Ovary (tissue), 9 donors: ENCODE data around the gene UROC1. TPM values are rescaled to one million over a fixed set of nuclear protein-coding genes. Genes with fewer than 3 reads are reported as not detected.

Source experiments
- DNase-seq, 5 donors: peaks; one replicate each; pipeline ENCODE4 v3.0.0-alpha.2; 2019 to 2020
- H3K27ac ChIP-seq, 2 donors: fragments of 200-600 bp; one replicate each; pipeline versions ENCODE4 v1.5.1 to v1.8.0; 2019 to 2022
- H3K27me3 ChIP-seq: fragments of 200-600 bp; one replicate; pipeline ENCODE4 v1.8.0; 2022
- H3K36me3 ChIP-seq: fragments of 200-600 bp; sonication (generic); one replicate; pipeline ENCODE4 v1.5.1; 2019
- H3K4me1 ChIP-seq: one replicate; pipeline ENCODE4 v1.8.1; 2013; ENCODE audit warnings: mild to moderate bottlenecking, moderate library complexity; ENCODE audit not compliant: insufficient read depth
- H3K4me3 ChIP-seq: fragments of 200-600 bp; sonication (generic); one replicate; pipeline ENCODE4 v1.5.1; 2017
- H3K9me3 ChIP-seq, 2 donors: fragments of 200-600 bp in 1 of 2; sonication (generic) in 1 of 2; one replicate each; pipeline versions ENCODE4 v1.5.1 to v1.8.1; 2013 to 2019; ENCODE audit warnings: mild to moderate bottlenecking in 1 of 2, moderate library complexity in 1 of 2
- CTCF ChIP-seq, 3 donors: fragments of 450-650 bp in 2 of 3; fragments of 200-600 bp in 1 of 3; IDR thresholded peaks; one replicate each; pipeline versions ENCODE4 v1.5.1 to v1.8.0; 2016 to 2022; ENCODE audit warnings: antibody characterized with exemption in 3 of 3, mild to moderate bottlenecking in 1 of 3
- EP300 ChIP-seq: sonication (generic); formaldehyde crosslinking; IDR thresholded peaks from one replicate; pipeline ENCODE4 v1.6.1; 2017; ENCODE audit warnings: antibody characterized with exemption
- POLR2A ChIP-seq: fragments of 450-650 bp; IDR thresholded peaks from one replicate; pipeline ENCODE4 v1.6.1; 2017; ENCODE audit warnings: antibody characterized with exemption, mild to moderate bottlenecking, moderate library complexity
- WGBS, 3 donors: extraction: QIAGEN DNeasy Blood & Tissue Kit in 1 of 3; methylation state at CpG; one replicate each; pipeline versions ENCODE4 v1.1.5 to v1.1.7; 2013 to 2017; 5-methylcytosine and 5-hydroxymethylcytosine counted together
- intact Hi-C, 4 donors: fragments of 100-400 bp; cut with DNase I; formaldehyde crosslinking; loops; one replicate each; pipeline versions ENCODE4 v1.11.0 to v1.15.1; 2022 to 2023
- polyA plus RNA-seq, 2 donors: library from polyadenylated mRNA; stranded (reverse); fragments of 200-250 nt in 1 of 2; fragments of 350-450 nt in 1 of 2; fragmentation: Illumina TruSeq in 1 of 2; extraction: RNeasy Lipid Tissue Mini Kit (QIAGEN cat#74804) in 1 of 2; gene quantifications; one replicate each; pipeline ENCODE4 v1.2.3, GENCODE V29; 2013 to 2014
- total RNA-seq, 7 donors: library from RNA; depleted of rRNA in 2 of 7; stranded (reverse); fragments of >200 nt in 2 of 7; fragmentation: NEBNext Ultra II Directional in 3 of 7; extraction: Animal tissue kit (Norgen Biotek cat#: 25700) in 3 of 7; gene quantifications; one replicate each; pipeline versions ENCODE4 v1.1.0 to v1.2.4, GENCODE V29; 2016 to 2023
- donor health status: DM: no; HTN: no; CAD: no; lungs with moderate emphysema.
- donor health status: DM: no; HTN: no; CAD: no.
- donor health status: Bipolar disorder and iron deficiency.
- donor health status: DM: yes; HTN: yes; CAD: no.
- donor health status: DM: no; HTN: no; CAD: no.
- donor health status: DM: yes; HTN: yes; CAD: no.

UROC1 gene
- total and polyA plus RNA-seq, 9 donors: 0.06 to 0.32 (median 0.12) TPM; not detected in 4

DNA sequence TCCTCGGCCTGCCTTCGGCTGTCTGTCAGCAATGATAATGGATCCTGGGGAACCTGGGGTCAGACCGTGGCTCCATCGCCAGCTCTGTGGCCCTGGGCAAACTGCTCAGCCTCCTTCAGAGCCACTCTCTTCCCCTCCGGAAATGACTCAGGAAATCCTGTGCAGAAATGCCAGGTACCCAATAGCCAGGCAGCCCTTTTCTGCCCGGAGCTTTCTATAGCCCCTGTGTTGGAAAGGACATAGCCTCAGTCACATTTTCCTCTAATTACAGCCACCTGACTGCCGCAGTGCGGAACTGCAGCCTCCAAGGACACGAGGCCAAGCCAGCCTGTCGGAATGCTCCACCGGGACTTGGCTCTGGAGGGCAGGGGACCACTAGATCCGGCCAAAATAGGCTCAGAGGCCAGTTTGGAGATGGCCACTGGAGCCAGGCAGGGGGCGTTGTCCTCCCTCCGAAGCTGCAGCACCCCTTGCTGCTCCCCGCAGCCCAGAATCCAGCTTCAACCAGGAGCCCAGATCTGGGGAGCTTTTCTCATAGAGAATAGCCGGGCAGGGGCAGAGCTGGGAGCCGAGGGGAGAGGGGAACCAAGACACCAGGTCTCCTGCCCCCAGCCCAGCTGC lies 30.3 kb downstream of the UROC1 start:
- intact Hi-C loops: no loop called here
- H3K27me3 ChIP-seq: no peaks in the 10 kb centered on the region
- H3K36me3 ChIP-seq: no peaks in the 10 kb centered on the region
- no peak for TF ChIP-seq EP300
- TF ChIP-seq CTCF (IDR thresholded peaks at IDR 0.05): no peak
- TF ChIP-seq POLR2A: no peak
- WGBS, 3 donors: 55 to 60% (median 56%) methylated on average over 14 to 17 of the region's 17 CpGs
- no peak overlapping the region for H3K27ac ChIP-seq
- H3K4me1 ChIP-seq: no peaks in the 10 kb centered on the region
- DNase-seq: no peak
- no peaks in the 10 kb centered on the region for H3K9me3 ChIP-seq
- no peak overlapping the region for H3K4me3 ChIP-seq

DNA sequence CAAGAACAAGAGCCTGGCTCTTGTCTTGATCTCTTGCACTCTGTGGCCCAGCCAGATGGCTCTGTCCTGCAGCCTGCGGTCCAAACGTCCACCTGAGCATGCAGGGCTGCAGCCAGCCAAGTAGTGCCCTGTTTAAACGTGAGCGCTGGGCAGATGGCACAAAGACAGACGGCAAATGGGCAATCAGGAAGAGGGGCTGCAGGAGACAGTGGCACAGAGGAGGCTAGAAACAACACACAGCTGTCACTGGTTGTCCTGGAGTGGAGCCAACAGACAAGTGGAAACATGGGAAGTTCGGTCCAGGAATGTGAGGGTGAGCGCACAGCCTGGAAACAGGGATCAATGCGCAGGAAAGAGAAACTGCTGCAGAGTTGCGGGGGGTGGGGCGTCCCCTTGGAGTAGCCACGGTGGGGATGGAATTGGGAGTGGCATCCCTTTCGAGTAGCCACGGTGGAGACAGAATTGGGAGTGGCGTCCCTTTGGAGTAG lies 31.2 kb downstream of the UROC1 start:
- no peaks in the 10 kb centered on the region for H3K36me3 ChIP-seq
- no peak overlapping the region for H3K4me3 ChIP-seq
- no peaks in the 10 kb centered on the region for H3K4me1 ChIP-seq
- no peak for DNase-seq
- TF ChIP-seq POLR2A (no peak), CTCF (IDR thresholded peaks at IDR 0.05) (no peak), EP300 (no peak)
- H3K27ac ChIP-seq: no peak overlapping the region
- no peaks in the 10 kb centered on the region for H3K27me3 ChIP-seq
- intact Hi-C loops: no loop called here
- no peaks in the 10 kb centered on the region for H3K9me3 ChIP-seq
- 78 to 83% (median 81%) methylated on average over 14 of the region's 14 CpGs for WGBS, 3 donors

- TF ChIP-seq EP300 (no peak), POLR2A (no peak), CTCF (IDR thresholded peaks at IDR 0.05) (no peak)
- DNase-seq: no peak
- Histone ChIP-seq H3K4me3 (no peak overlapping the region), H3K9me3 (no peaks in the 10 kb centered on the region), H3K27ac (no peak overlapping the region), H3K36me3 (no peaks in the 10 kb centered on the region), H3K27me3 (no peaks in the 10 kb centered on the region), H3K4me1 (no peaks in the 10 kb centered on the region)
- intact Hi-C loops: no loop called here
- WGBS, 3 donors: 94 to 97% (median 96%) methylated on average over 9 of the region's 9 CpGs
Measured at GRCh38 chr3:126485956-126486355, 31.6 kb downstream of the UROC1 start.

- no peak for DNase-seq
- H3K27ac ChIP-seq: no peak overlapping the region
- no peak overlapping the region for H3K4me3 ChIP-seq
- H3K27me3 ChIP-seq: no peaks in the 10 kb centered on the region
- 78 to 86% (median 82%) methylated on average over 8 of the region's 8 CpGs for WGBS, 3 donors
- H3K9me3 ChIP-seq: no peaks in the 10 kb centered on the region
- intact Hi-C loops: no loop called here
- no peaks in the 10 kb centered on the region for H3K36me3 ChIP-seq
- H3K4me1 ChIP-seq: no peaks in the 10 kb centered on the region
- TF ChIP-seq EP300: no peak
- no peak for TF ChIP-seq CTCF (IDR thresholded peaks at IDR 0.05)
- TF ChIP-seq POLR2A: no peak
Measured at GRCh38 chr3:126485176-126485897, 32.2 kb downstream of the UROC1 start.
